Subcutaneous adipose tissue (tissue), 4 donors: ENCODE results near the gene PRIMA1. TPM values are rescaled to one million over a fixed set of nuclear protein-coding genes. Genes with fewer than 3 reads are reported as not detected.

ENCODE experiments used
- total RNA-seq, 4 donors: library from RNA; depleted of rRNA; stranded (reverse); fragments of >200 nt; gene quantifications; one replicate each; pipeline ENCODE4 v1.1.0, GENCODE V29; 2016
- TF ChIP-seq, protein P1 (sequence below): fragments of 450-650 bp; IDR thresholded peaks from one replicate; pipeline ENCODE4 v1.5.1; 2016; ENCODE audit warnings: low read depth, mild to moderate bottlenecking, control low read depth, antibody characterized with exemption, moderate library complexity

Gene PRIMA1
- total RNA-seq, 4 donors from 2014 or later = 0.51 to 1.3 (median 0.80) TPM

DNA sequence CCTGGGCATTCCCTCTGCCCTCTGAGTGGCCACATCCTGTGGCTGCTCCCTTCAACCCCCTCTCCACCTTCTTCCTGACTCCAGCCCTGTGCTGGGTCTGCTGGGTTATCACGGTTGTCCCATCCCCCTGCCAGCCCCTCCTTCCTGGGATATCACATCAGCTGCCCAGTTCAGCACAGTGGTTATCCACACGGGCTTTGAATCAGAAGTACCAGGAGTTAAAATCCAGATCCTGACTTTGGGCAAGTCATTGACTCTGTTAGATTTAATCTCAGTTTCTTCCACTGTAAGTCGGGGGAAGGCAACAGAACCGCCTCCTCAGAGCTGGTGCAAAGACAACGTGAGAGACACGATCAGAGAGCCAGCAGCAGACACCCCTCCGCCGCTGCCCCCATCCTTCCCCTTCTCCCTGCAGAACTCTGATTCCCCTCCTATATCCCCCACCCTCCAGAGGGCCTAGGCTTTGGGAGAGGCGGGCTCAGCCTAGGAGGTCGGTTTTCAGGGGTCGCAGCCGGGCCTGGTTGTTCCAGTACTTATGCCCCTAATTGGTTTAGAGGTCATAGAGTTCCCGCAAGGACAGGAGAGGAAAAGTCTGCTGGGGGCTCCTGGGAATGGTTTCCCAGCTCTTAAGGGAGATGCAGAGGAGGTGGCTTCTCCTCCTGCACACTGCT lies 42.5 kb downstream of the PRIMA1 start:
- TF ChIP-seq, protein P1, sequence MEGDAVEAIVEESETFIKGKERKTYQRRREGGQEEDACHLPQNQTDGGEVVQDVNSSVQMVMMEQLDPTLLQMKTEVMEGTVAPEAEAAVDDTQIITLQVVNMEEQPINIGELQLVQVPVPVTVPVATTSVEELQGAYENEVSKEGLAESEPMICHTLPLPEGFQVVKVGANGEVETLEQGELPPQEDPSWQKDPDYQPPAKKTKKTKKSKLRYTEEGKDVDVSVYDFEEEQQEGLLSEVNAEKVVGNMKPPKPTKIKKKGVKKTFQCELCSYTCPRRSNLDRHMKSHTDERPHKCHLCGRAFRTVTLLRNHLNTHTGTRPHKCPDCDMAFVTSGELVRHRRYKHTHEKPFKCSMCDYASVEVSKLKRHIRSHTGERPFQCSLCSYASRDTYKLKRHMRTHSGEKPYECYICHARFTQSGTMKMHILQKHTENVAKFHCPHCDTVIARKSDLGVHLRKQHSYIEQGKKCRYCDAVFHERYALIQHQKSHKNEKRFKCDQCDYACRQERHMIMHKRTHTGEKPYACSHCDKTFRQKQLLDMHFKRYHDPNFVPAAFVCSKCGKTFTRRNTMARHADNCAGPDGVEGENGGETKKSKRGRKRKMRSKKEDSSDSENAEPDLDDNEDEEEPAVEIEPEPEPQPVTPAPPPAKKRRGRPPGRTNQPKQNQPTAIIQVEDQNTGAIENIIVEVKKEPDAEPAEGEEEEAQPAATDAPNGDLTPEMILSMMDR = no peak

- TF ChIP-seq, protein P1 = no peak
Measured at GRCh38 chr14:93744876-93745275, 43.4 kb downstream of the PRIMA1 start.

GRCh38 chr14:93744176-93744575 lies 44.1 kb downstream of the PRIMA1 start:
- TF ChIP-seq, protein P1 = no peak

- TF ChIP-seq, protein P1 = no peak
Measured at GRCh38 chr14:93743270-93744060, 44.8 kb downstream of the PRIMA1 start.

GRCh38 chr14:93742761-93743160 lies 45.5 kb downstream of the PRIMA1 start:
- TF ChIP-seq, protein P1 = no peak

DNA sequence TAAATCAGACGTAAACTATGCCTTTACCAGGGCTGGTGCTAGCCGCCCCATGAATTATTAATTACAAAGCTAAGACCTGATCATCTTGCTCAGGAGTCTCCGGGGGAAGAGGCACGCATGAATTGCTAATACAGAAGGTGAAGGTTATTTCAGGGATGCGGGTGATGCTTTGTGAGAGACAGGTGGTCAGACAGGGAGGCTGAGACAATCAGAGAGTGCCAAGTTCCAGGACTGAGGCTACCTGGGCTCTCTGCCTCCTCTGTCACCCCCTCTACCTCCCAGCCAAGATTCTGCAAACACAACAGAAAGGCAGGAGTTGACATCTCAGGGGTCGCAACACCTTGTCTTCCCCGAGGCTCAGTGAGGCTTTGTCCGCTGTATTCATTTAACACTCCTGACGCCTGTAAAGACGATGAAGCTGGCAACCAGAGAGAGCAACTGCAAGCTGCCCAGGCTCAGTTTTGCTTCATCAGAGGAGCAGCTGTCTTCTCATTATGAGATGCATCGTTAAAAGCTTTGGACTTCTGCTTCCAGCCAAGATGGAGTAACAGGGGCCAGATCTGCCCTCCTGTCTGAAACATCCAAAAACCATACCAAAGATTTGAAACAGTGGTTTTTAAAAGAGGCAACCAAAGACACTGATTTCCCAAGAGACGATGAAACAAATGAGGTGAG lies 46.6 kb downstream of the PRIMA1 start:
- TF ChIP-seq, protein P1 = no peak

DNA sequence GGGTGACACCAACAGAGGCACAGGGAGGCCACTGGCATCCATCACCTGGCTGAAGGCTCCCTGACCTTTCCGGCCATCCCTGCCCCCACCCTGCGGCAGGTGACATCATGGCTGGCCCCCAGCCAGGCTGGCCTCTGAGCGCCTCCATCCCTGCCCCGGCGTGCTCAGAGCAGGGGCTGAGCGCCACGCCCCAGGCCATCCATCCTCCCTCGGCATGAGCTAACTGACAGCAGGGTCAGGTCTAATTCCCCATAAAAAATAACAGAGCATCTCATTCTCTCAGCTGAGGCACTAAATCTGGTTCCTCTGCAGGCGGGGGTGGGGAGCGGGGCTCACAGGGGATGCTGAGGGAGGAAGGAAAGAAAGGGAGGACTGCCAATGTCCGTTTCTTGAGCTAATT lies 50.7 kb downstream of the PRIMA1 start:
- TF ChIP-seq, protein P1 = no peak
